ENCODE measurements around the gene WWOX.

WWOX gene

GRCh38 chr16:78952630-78953029 lies 853.2 kb downstream of the WWOX start:
- no peak for DNase-seq (ENCODE audit: low read depth)

DNA sequence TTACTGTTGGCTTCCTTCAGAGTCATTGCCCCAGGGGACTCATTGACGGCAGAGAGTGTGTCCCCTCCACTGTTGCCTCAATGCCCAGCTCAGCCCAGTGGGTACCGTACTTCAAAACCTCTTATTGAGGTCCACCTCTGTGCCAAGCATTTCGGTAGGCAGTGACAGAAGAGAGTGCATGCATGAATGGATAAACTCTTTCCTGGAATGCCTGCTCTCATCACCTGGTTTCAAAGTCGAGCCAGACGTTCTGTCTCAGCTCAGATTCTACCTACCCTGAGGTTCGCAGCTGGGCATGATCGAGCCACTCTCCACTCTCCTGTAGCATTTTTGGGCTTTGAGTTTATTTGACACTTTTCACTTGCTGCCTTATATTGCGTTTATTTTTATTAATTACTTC lies 854.1 kb downstream of the WWOX start:
- no peak for DNase-seq (ENCODE audit: low read depth)

DNA sequence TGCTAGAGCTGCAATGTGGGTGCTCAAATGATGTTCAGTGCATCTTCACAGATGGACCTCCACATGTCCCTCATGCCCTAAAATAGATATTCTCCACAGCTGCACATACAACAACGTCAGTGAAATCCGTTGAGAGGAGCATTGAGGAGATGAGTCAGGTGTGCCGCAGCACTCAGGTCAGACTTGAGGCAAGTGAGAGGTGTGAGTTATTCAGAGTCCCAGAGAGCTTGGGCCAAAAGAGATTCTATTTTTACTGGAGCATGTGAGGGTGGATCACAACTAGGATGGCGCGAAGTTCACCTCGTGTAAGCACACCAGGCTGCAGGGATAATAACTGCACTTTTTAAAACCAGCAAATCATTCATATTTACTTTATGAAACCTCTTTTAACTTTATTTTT lies 855.8 kb downstream of the WWOX start:
- no peak for DNase-seq (ENCODE audit: low read depth)

DNA sequence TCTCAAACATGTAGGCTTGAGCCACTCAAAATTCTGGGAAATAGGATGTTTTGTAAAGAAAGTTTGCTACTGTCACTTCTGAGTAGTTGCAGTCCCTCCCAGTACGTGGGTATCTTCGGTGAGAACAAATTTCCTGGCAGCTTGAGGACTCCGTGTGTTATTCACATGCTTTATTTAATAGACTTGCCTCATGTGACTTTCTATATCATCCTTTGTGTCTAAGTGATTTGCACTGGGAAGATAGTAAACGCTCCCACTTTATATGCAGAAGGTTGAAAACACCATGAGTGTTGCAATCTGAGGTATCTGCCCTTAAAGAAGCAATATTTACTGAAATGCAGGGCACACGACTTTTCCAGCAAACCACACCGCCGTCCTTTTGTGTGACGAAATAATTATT lies 857.4 kb downstream of the WWOX start:
- no peak for DNase-seq (ENCODE audit: low read depth)

GRCh38 chr16:78957317-78958100 lies 858.1 kb downstream of the WWOX start:
- no peak for DNase-seq (ENCODE audit: low read depth)

- no peak for DNase-seq (ENCODE audit: low read depth)
These were observed 862.0 kb downstream of the WWOX start for GRCh38 chr16:78961464-78961863.

DNA sequence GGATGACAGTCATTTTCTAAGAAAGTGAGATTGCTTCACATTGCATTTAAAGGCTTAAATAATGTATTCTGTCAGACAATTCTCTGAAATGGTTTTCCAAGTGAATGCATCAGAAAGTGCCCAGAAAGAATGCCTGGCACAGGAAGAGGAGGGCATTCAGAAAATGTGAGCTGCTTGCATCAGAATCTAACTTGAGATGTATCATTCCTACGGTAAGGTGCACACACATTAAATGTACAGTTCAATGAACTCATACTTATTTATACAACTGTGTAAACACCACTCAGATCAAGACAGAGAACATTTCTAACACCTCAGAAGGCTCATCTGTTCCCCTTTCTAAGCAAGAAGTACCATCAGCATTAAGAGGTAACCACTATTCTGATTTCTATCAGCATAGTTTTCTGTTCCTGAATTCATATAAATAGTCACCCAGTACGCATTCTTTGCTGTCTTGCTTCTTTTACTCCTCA lies 863.0 kb downstream of the WWOX start:
- DNase-seq (ENCODE audit: low read depth) = no peak

DNA sequence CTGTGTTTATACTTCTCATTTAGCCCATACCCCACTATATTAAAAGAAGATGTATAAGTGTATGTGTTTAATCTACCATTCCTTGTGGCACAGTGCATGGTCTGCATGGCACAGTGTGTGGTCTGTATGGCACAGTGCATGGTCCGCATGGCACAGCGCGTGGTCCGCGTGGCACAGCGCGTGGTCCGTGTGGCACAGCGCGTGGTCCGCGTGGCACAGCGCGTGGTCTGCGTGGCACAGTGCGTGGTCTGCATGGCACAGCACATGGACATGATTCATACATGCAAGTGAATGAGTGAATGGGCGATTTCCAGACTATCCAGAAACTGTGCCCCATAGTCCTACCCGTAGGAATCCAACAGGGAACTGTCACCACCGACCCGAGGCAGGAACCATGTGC lies 868.5 kb downstream of the WWOX start:
- DNase-seq (ENCODE audit: low read depth) = no peak

- no peak for DNase-seq (ENCODE audit: low read depth)
These were observed 870.3 kb downstream of the WWOX start for GRCh38 chr16:78969721-78970120.

DNA sequence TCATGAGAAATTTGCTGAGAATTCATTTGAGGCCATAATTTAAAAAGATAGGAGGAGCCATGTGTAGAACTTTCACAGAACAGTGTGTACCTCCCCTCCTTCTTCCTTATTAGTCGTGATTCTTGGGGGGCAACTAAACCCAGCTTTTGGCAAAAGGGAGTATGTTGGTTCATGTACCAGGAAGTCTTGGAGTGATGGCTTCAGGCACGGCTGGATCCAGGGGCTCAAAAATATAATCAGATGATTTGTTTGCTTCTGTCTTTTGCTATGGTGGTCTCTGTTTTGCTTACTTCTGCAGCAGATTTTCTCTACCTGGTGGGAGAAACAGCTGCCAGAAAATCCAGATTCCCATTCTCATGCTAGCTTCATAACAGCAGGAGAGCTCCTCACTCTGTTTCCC lies 871.2 kb downstream of the WWOX start:
- no peak for DNase-seq (ENCODE audit: low read depth)

GRCh38 chr16:78972006-78972405 lies 872.6 kb downstream of the WWOX start:
- no peak for DNase-seq (ENCODE audit: low read depth)

DNA sequence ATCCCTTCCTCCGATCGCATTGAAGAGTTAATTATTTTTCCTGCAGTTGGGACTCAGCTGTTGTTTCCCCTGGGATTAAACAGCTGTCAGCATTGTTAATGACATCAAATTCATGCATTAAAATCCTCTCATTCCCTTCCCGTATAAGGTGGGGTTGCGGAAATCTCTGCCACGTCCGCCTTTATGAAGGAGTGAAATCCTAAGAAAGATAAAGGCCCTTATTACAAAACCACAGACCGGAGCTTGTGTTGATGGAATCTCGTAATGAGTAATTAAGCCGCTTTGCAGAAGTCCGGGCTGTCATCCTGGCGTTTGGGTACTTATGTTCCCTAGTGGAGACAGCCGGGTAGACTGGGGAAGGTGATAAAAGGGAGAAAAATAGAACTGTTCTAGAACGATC lies 873.5 kb downstream of the WWOX start:
- DNase-seq (ENCODE audit: low read depth) = no peak

DNA sequence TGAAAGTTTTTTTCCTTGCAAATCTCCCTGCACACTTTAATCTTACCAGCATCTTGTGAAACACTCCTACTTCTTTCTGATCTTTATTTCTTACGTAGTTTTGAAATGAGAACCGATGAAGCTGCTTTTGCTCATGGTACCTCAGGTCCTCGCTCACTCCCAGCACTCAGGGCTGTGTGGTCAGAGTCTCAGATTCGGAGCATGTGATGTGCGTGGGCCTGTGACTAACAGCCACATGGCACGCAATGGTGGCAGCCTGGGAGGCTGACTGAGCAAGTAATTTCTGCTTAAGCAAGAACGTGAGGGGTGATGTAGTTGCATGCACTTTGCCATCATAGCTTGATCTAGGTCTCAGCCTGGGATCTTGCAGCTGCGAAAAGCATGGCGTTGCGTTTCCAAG lies 876.8 kb downstream of the WWOX start:
- DNase-seq (ENCODE audit: low read depth) = no peak

GRCh38 chr16:78980825-78981224 lies 881.4 kb downstream of the WWOX start:
- no peak for DNase-seq (ENCODE audit: low read depth)

DNA sequence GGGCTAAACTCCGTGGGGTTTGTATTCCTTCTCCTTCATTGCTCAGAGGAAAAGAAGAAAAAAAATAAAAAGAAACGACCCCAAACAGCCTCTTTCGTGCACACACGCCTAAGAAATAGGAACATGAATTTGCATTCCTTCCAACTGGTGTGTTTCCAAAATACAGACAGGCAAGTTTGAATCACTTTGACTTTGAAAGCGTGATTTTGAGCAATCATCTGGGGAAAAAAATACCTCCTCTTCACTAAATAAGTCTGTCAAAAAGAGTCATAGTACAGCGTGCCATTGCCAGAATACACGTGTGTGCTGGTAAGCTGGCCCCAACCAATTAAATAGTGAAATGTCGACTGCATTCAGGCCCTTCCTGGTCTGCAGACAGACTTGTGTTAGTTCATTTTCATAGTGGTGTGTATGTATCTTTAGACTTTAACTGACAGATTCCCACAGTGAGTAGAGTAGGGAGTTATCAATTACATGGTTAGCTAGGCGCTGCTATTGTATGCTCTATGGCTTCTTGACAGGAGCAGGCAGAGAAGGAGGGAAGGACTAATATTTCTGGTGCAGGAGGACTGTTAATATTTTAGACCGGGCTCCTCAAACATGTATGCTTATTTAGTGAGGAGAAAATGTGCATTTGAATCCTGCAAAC lies 882.8 kb downstream of the WWOX start:
- DNase-seq (ENCODE audit: low read depth) = no peak

GRCh38 chr16:78984324-78984723 lies 884.9 kb downstream of the WWOX start:
- DNase-seq (ENCODE audit: low read depth) = no peak

DNA sequence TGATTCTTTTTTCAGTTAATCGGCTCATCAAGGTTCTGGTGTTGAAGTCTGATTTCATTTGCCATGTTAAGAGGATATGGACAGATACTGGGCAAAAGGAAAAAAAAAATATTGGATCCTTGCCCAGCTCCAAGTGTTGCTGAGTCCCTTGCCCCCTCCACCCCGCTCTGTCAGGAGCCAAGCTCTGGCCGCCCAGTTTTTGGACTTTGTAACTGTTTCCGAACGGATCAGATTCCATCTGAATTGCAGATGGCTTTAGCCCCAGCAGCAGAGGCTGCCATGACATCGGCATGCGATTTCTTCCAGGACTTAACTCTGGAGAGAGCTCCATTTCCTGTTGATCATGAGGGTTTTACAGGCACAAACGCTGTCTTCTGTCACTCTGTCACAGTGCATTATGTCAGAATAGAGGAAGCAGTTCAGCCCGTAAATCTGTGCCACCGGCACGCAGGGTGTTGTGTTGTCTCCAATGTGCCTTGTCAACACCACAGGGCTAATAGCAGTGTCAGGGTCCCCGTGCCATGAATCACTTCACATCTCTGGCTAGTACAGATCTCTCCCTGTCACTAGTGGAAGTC lies 885.5 kb downstream of the WWOX start:
- no peak for DNase-seq (ENCODE audit: low read depth)

DNA sequence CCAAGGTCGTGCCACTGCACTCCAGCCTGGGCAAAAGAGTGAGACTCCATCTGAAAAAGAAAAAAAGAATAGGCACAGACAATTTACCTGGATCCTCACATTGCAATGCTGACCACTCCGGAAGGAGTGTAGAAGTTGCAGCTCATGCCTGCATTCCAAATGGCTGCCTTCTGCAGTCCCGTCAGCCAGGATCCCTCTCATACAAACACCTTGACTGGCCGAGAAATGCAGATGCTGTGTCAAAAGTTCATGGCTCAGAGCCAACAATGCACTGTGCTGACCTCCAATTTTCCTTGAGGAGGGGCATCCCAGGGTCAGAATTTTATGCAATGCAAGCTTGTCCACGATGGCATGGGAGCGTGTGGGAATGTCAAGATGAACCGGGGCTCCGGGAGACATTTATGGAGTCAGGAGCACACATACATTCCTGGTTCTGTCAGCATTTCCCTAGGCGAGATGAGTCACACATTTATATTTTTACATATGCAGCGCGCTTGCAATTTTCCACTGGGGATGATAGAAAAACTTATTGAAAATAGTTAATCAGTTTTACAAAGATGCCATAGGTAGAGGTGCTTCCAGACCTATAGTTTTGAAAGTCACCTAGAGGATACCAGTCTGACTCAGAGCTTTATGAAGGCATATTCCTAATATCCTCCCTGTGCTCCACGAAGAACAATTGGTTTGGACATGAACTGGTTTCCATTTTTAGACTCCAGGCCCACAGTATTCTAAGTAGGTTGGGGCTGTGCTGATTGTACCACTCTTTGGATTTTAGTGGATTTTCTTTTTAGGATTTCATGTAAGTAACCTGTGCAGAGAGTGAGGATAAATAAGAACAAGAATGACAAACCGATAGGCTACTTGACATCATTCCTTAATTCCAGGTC lies 886.5 kb downstream of the WWOX start:
- DNase-seq (ENCODE audit: low read depth) = no peak

DNA sequence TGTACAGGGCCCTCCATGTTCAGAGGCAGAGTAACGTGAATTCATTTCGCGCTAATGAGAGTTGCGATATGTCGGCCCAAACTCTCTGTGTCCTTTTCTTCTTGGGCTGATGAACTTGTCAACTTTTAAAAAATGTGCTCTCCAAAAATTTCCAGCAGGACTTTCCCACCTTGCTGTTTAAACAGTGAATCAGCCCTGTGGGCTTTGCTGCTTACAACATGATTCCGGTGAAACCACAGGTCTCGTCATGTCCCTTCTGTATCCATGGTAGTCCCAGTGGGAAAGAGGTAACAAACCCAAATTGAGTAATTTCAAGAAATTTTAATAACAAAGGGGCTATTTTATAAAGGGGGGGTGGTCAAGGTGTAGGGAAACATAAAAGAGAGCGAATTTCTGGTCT lies 888.2 kb downstream of the WWOX start:
- DNase-seq (ENCODE audit: low read depth) = no peak

DNA sequence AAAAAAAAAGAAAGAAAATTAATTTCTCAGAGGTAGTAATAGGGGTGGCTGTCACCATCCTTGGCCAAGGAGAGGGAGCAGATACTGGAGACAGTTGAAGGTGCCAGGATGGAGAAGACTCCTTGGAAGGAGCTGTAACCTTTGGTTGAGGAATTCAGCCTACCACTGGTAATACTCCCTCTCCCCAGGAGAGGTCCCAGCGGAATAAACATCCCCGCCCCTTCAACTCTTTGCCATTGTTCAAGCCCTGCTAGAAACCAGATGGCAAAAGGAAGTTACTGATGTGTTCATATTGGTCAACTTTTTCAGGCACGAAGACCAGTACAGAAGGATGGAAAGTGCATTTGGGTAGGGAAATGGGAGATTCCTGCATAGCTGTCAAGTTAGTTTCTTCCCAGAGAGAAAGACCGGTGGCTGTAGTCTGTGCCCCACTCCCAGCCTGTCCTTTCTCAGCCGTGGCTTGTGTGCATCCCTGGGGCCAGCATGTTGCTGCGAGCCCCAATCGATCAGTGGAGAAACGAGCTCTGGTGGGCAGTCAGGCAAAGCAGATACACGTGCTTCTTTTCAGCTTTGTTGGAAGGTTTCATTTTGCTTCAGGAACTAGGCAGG lies 889.0 kb downstream of the WWOX start:
- DNase-seq (ENCODE audit: low read depth) = no peak

- DNase-seq (ENCODE audit: low read depth) = no peak
These were observed 890.9 kb downstream of the WWOX start for GRCh38 chr16:78990309-78990701.

- DNase-seq (ENCODE audit: low read depth) = no peak
These were observed 892.5 kb downstream of the WWOX start for GRCh38 chr16:78992001-78992400.

Measured in CMK (cell line).